ENCODE measurements around the gene CDC42BPA.

- TF ChIP-seq CTCF (IDR thresholded peaks at IDR 0.05; ENCODE audit: extremely low read depth in 1 of 2, insufficient read depth in 1 of 2, low read depth in 1 of 2, low read length in 2 of 2) (no peak), EZH2 (IDR thresholded peaks at IDR 0.05; ENCODE audit: borderline replicate concordance, low read depth, low read length, severe bottlenecking) (no peak)
Measured at GRCh38 chr1:227065311-227065710, 253.0 kb downstream of the CDC42BPA start.

Measured in endothelial cell of umbilical vein (primary cell).